A549 (cell line): ENCODE data around the gene CEP78. TPM values are rescaled to one million over a fixed set of nuclear protein-coding genes. Genes with fewer than 3 reads are reported as not detected.

ENCODE experiments used
- ATAC-seq, 2 experiments: fragments of 200-7000 bp in 1 of 2; fragments of >200 bp in 1 of 2; cut with Nextera tagmentation in 1 of 2; cut with Tn5 transposase in 1 of 2; 3 replicates each; pipeline versions ENCODE4 v1.8.0 to v1.9.1; 2018 to 2020; ENCODE audit warnings: mild to moderate bottlenecking in 1 of 2, moderate library complexity in 1 of 2
- CTCF ChIA-PET: fragments of 300-600 bp; sonication (Branson Sonifier 250); formaldehyde crosslinking; extraction: SDS; loops from one replicate; lab custom pipeline; 2021; ENCODE audit warnings: antibody characterized with exemption, inconsistent platforms; lab: Yijun Ruan, JAX
- POLR2A ChIA-PET: fragments of 350-600 bp; formaldehyde crosslinking; extraction: SDS; loops from one replicate; lab custom pipeline; 2021; ENCODE audit warnings: antibody characterized with exemption, inconsistent platforms; lab: Yijun Ruan, JAX
- DNase-seq, 2 experiments: peaks; one replicate each; pipeline versions ENCODE4 v3.0.0 to v3.0.0-alpha.2; 2011 to 2016; ENCODE audit warnings: low read depth in 1 of 2, low spot score in 1 of 2
- FAIRE-seq: peaks from 2 replicates; lab custom pipeline; 2011; peaks lifted over from hg19 to GRCh38; lab: Jason Lieb, UNC
- H3K27ac ChIP-seq, 2 experiments: fragments of >200 bp; sonication (Bioruptor Twin); formaldehyde crosslinking; 3 replicates each; pipeline ENCODE4 v1.5.1; 2016 to 2017
- H3K4me1 ChIP-seq: fragments of >200 bp; sonication (Bioruptor Twin); formaldehyde crosslinking; 3 replicates; pipeline ENCODE4 v1.6.1; 2016
- H3K4me2 ChIP-seq: fragments of >200 bp; sonication (Bioruptor Twin); formaldehyde crosslinking; 3 replicates; pipeline ENCODE4 v1.6.1; 2016
- H3K4me3 ChIP-seq: fragments of >200 bp; sonication (Bioruptor Twin); formaldehyde crosslinking; 3 replicates; pipeline ENCODE4 v1.5.1; 2016
- H3K9me3 ChIP-seq: fragments of >200 bp; sonication (Bioruptor Twin); formaldehyde crosslinking; 3 replicates; pipeline ENCODE4 v1.6.1; 2016
- CTCF ChIP-seq: fragments of >200 bp; sonication (Bioruptor Twin); formaldehyde crosslinking; IDR thresholded peaks from 3 replicates; pipeline ENCODE4 v1.5.1; 2016
- E2F6 ChIP-seq: IDR thresholded peaks from 2 replicates; pipeline ENCODE4 v1.6.1; 2012; ENCODE audit warnings: low read depth, borderline replicate concordance
- EHF ChIP-seq: fragments of 250-450 bp; sonication (Bioruptor Pico); IDR thresholded peaks from 2 replicates; pipeline ENCODE4 v1.5.0; 2020; ENCODE audit warnings: mild to moderate bottlenecking
- EHMT2 ChIP-seq: fragments of 200-600 bp; sonication (generic); IDR thresholded peaks from 2 replicates; pipeline ENCODE4 v1.6.1; 2016; ENCODE audit warnings: antibody characterized with exemption, low read depth, mild to moderate bottlenecking, moderate library complexity
- FOSB ChIP-seq: fragments of 250-450 bp; sonication (Bioruptor Pico); IDR thresholded peaks from 2 replicates; pipeline ENCODE4 v1.5.0; 2020; ENCODE audit warnings: mild to moderate bottlenecking, moderate library complexity
- GATA3 ChIP-seq: IDR thresholded peaks from 2 replicates; pipeline ENCODE4 v1.6.1; 2012; ENCODE audit warnings: borderline replicate concordance
- HDAC2 ChIP-seq: fragments of 200-600 bp; sonication (generic); IDR thresholded peaks from 2 replicates; pipeline ENCODE4 v1.6.1; 2016
- HEYL ChIP-seq: fragments of 250-450 bp; sonication (Bioruptor Pico); IDR thresholded peaks from 2 replicates; pipeline ENCODE4 v1.8.0; 2021; ENCODE audit warnings: mild to moderate bottlenecking, moderate library complexity
- MAX ChIP-seq: IDR thresholded peaks from 2 replicates; pipeline ENCODE4 v1.6.1; 2012
- MYC ChIP-seq: IDR thresholded peaks from 2 replicates; pipeline ENCODE4 v1.6.1; 2012; ENCODE audit warnings: mild to moderate bottlenecking, inconsistent platforms, low read length, improper control_type of control experiment, borderline replicate concordance
- NFE2L2 ChIP-seq: fragments of 150-350 bp; conservative IDR thresholded peaks from 2 replicates; pipeline ENCODE4 v1.6.1; 2014; ENCODE audit warnings: low read length
- NR3C1 ChIP-seq: fragments of >200 bp; sonication (Bioruptor Twin); formaldehyde crosslinking; IDR thresholded peaks from 3 replicates; pipeline ENCODE4 v1.6.1; 2017
- PBX3 ChIP-seq: IDR thresholded peaks from 2 replicates; pipeline ENCODE4 v1.6.1; 2012
- RAD21 ChIP-seq, 2 experiments: fragments of >200 bp in 1 of 2; sonication (Bioruptor Twin) in 1 of 2; formaldehyde crosslinking in 1 of 2; IDR thresholded peaks in 1 of 2; conservative IDR thresholded peaks in 1 of 2; 2 replicates in 1 of 2; 3 replicates in 1 of 2; pipeline ENCODE4 v1.6.1; 2012 to 2018; ENCODE audit warnings: inconsistent platforms in 1 of 2
- REST ChIP-seq: fragments of 200-600 bp; sonication (generic); IDR thresholded peaks from 2 replicates; pipeline ENCODE4 v1.6.1; 2016; ENCODE audit warnings: antibody characterized with exemption, mild to moderate bottlenecking, moderate library complexity
- RFX5 ChIP-seq: fragments of 450-650 bp; IDR thresholded peaks from 2 replicates; pipeline ENCODE4 v1.7.1; 2014; ENCODE audit warnings: antibody characterized with exemption, mild to moderate bottlenecking, moderate library complexity
- SMC3 ChIP-seq: fragments of >200 bp; sonication (Bioruptor Twin); formaldehyde crosslinking; IDR thresholded peaks from 3 replicates; pipeline ENCODE4 v1.6.1; 2018; ENCODE audit warnings: inconsistent platforms
- TFCP2L1 ChIP-seq: fragments of 250-450 bp; sonication (Bioruptor Pico); IDR thresholded peaks from 2 replicates; pipeline ENCODE4 v1.5.0; 2021; ENCODE audit warnings: mild to moderate bottlenecking
- TP53 ChIP-seq: fragments of 250-450 bp; sonication (Bioruptor Pico); IDR thresholded peaks from 2 replicates; pipeline ENCODE4 v1.5.0; 2021; ENCODE audit warnings: mild to moderate bottlenecking, moderate library complexity
- WGBS: methylation state at CpG from one replicate; pipeline ENCODE4 v1.1.6; 2017; ENCODE audit errors: missing lambda C conversion rate; 5-methylcytosine and 5-hydroxymethylcytosine counted together
- polyA plus RNA-seq, 4 experiments: library from polyadenylated mRNA; depleted of rRNA in 3 of 4; stranded (reverse); fragments of >200 nt; fragmentation: RNase III in 1 of 4; extraction: RNeasy Plus Mini Kit Qiagen cat#74134 plus additional on column Dnase treatment in 1 of 4; gene quantifications; 2 replicates in 3 of 4; 3 replicates in 1 of 4; pipeline ENCODE4 v1.2.3, GENCODE V29; 2011 to 2017

Gene CEP78
- polyA plus RNA-seq, 2 of the 4 experiments (the other 2 are of a cell fraction): 16.5 to 28.9 TPM

GRCh38 chr9:78320030-78320693 is 84.3 kb downstream of the CEP78 start:
- DNase-seq (no peak), ATAC-seq (no peak), FAIRE-seq (no peak)
- TF ChIP-seq SMC3 (no peak), E2F6 (no peak), TFCP2L1 (CRISPR knock-in tag) (no peak), MYC (no peak), GATA3 (no peak), TP53 (CRISPR knock-in tag) (no peak), EHF (CRISPR knock-in tag) (no peak), HDAC2 (no peak), RFX5 (no peak), PBX3 (no peak), EHMT2 (no peak), MAX (no peak), NR3C1 (no peak), RAD21 (conservative IDR thresholded peaks at IDR 0.05 in 1 of 2, IDR thresholded peaks at IDR 0.05 in 1 of 2) (no peak), REST (no peak)
- H3K4me1 ChIP-seq: no peaks in the 10 kb centered on the region
- no peaks in the 10 kb centered on the region for H3K9me3 ChIP-seq
- H3K4me3 ChIP-seq: no peak overlapping the region
- POLR2A ChIA-PET: interaction anchor here (1.2 kb wide), 1 partner anchor 10 kb away, joined by 3 read pairs; no protein-coding TSS in a partner anchor
- H3K4me2 ChIP-seq: no peak overlapping the region
- 100% methylated on average over 4 of the region's 4 CpGs for WGBS
- H3K27ac ChIP-seq: no peak overlapping the region
- CTCF ChIA-PET: no interaction called here

- DNase-seq (no peak), ATAC-seq (no peak), FAIRE-seq (no peak)
- Histone ChIP-seq H3K27ac (no peak overlapping the region), H3K4me1 (no peaks in the 10 kb centered on the region), H3K4me2 (no peak overlapping the region), H3K4me3 (no peak overlapping the region), H3K9me3 (no peaks in the 10 kb centered on the region)
- WGBS: 93% methylated on average over 4 of the region's 4 CpGs
- POLR2A ChIA-PET: interaction anchor here (1.2 kb wide), 1 partner anchor 11 kb away, joined by 3 read pairs; no protein-coding TSS in a partner anchor
- CTCF ChIA-PET: no interaction called here
- TF ChIP-seq FOSB (CRISPR knock-in tag): no peak
- no peak for TF ChIP-seq NFE2L2
- TF ChIP-seq RFX5: no peak
- TF ChIP-seq HEYL (CRISPR knock-in tag): no peak
- no peak for TF ChIP-seq CTCF
- TF ChIP-seq MYC: no peak
These were observed 85.1 kb downstream of the CEP78 start for GRCh38 chr9:78320875-78321496.
